ENCODE results near the gene ZNF407.

The ZNF407 gene

DNA sequence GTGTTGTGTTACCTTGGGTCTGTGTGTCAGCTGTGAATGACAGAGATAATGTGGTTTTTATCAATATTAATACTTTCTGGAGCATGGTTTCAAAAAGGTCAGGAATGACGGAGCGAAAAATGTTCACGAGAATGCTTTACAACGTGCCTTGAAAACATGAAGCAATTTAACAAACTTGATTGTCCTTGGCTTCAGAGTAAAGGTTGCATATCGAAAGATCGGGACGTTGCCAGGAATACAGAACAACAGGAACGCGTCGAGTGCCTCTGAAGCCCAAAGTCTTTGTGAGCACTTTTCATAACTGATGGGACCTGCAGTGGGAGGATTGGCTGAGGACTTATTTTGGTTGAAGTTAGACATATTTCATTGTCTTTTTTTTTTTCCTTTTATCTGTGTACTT, 206.1 kb downstream of the ZNF407 start:
- ATAC-seq (ENCODE audit: low read depth) (no peak), DNase-seq (ENCODE audit: low spot score) (no peak)
- Histone ChIP-seq H3K36me3 (ENCODE audit: low read depth) (no peaks in the 10 kb centered on the region), H3K4me3 (ENCODE audit: severe bottlenecking) (no peak overlapping the region), H3K27me3 (ENCODE audit: insufficient read depth, poor library complexity, severe bottlenecking) (no peaks in the 10 kb centered on the region), H3K9me3 (ENCODE audit: severe bottlenecking) (no peaks in the 10 kb centered on the region), H3K4me1 (ENCODE audit: insufficient read depth, poor library complexity, severe bottlenecking) (peaks cover 26% of the 10 kb centered on the region), H3K27ac (ENCODE audit: poor library complexity, severe bottlenecking) (no peak overlapping the region)
- TF ChIP-seq, protein P1, sequence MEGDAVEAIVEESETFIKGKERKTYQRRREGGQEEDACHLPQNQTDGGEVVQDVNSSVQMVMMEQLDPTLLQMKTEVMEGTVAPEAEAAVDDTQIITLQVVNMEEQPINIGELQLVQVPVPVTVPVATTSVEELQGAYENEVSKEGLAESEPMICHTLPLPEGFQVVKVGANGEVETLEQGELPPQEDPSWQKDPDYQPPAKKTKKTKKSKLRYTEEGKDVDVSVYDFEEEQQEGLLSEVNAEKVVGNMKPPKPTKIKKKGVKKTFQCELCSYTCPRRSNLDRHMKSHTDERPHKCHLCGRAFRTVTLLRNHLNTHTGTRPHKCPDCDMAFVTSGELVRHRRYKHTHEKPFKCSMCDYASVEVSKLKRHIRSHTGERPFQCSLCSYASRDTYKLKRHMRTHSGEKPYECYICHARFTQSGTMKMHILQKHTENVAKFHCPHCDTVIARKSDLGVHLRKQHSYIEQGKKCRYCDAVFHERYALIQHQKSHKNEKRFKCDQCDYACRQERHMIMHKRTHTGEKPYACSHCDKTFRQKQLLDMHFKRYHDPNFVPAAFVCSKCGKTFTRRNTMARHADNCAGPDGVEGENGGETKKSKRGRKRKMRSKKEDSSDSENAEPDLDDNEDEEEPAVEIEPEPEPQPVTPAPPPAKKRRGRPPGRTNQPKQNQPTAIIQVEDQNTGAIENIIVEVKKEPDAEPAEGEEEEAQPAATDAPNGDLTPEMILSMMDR (IDR thresholded peaks at IDR 0.05; ENCODE audit: poor library complexity, severe bottlenecking) = no peak

DNA sequence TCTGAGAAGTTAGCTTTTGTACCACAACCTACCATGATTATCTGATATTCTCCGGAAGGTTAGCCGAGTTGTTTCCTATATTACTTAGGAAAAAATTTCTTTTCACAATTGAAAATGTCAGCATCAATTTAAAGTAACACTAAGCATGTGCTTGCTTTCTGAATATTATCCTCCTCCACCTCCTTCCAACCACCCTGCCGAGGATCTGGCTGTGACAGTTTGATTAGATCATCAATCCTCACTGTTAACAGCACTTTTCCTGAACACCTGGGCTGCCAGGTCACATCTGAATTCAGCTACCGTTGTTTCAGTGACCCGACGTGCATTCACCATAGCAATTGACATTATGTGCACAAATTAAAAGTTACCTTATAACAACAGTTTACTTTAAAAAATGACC, 207.0 kb downstream of the ZNF407 start:
- no peak for ATAC-seq (ENCODE audit: low read depth)
- H3K27me3 ChIP-seq (ENCODE audit: insufficient read depth, poor library complexity, severe bottlenecking) = no peaks in the 10 kb centered on the region
- DNase-seq (ENCODE audit: low spot score) = no peak
- no peak overlapping the region for H3K27ac ChIP-seq (ENCODE audit: poor library complexity, severe bottlenecking)
- TF ChIP-seq, protein P1 (IDR thresholded peaks at IDR 0.05; ENCODE audit: poor library complexity, severe bottlenecking) = no peak
- H3K4me1 ChIP-seq (ENCODE audit: insufficient read depth, poor library complexity, severe bottlenecking) = peaks cover 26% of the 10 kb centered on the region
- no peaks in the 10 kb centered on the region for H3K9me3 ChIP-seq (ENCODE audit: severe bottlenecking)
- no peak overlapping the region for H3K4me3 ChIP-seq (ENCODE audit: severe bottlenecking)
- H3K36me3 ChIP-seq (ENCODE audit: low read depth) = no peaks in the 10 kb centered on the region

DNA sequence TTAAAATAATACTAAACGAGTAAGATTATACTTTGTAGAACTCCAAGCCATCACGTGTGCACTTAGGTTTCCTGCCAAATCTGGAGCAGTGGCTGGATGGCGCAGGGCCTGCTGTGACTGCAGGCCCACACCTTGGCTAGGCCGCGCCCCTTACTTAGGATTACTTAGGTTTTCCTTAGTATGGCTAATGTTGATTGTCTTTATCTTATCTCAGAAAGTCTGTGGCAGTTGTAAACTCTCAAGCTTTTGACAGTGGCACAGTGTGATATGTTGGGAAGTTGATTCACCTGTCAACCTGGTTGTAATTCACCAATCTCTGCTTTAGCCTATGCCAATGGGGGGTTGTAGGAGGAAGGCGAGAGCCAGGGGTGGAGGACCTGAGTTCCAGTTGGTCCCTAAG, 208.4 kb downstream of the ZNF407 start:
- H3K9me3 ChIP-seq (ENCODE audit: severe bottlenecking) = no peaks in the 10 kb centered on the region
- DNase-seq (ENCODE audit: low spot score) (no peak), ATAC-seq (ENCODE audit: low read depth) (peak; percentile 17; the same call in 2 of the 3 replicates)
- peaks cover 26% of the 10 kb centered on the region for H3K4me1 ChIP-seq (ENCODE audit: insufficient read depth, poor library complexity, severe bottlenecking)
- H3K27me3 ChIP-seq (ENCODE audit: insufficient read depth, poor library complexity, severe bottlenecking) = no peaks in the 10 kb centered on the region
- no peaks in the 10 kb centered on the region for H3K36me3 ChIP-seq (ENCODE audit: low read depth)
- H3K27ac ChIP-seq (ENCODE audit: poor library complexity, severe bottlenecking) = peak overlapping the region; percentile 80
- TF ChIP-seq, protein P1 (IDR thresholded peaks at IDR 0.05; ENCODE audit: poor library complexity, severe bottlenecking) = no peak
- no peak overlapping the region for H3K4me3 ChIP-seq (ENCODE audit: severe bottlenecking)

DNA sequence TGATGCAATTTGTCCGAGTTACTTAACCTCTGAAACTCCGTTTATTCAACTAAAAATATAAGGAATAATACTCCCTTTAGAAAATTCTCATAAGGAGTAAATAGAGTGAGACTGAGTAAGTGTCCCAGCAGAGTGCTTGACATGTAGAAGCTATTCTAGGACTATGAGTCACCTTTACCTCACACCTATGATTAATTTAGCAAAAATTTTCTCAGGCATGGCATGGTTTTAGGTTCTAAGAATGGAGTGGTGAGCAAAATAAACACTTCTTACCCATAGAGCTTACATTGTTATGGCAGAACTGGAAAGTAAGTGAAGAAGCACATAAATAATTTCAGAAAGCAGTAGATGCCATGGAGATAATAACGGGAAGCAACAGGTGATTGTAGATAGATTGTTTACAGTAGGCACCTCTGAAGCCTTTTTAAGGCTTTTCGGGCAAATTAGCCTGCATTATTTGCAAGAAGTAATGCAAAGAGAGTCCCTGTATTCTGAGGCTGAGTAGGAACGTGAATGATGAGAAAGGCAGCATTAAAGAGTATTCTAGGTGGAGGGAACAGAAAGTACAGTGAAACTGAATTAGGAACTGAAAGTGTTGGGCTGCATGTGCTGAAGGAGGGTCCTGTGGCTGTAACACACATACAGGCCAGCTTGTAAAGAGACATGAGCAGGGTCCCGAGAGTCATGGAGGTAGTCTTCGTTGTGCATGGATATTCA, 209.2 kb downstream of the ZNF407 start:
- H3K4me3 ChIP-seq (ENCODE audit: severe bottlenecking) = no peak overlapping the region
- no peaks in the 10 kb centered on the region for H3K9me3 ChIP-seq (ENCODE audit: severe bottlenecking)
- H3K36me3 ChIP-seq (ENCODE audit: low read depth) = no peaks in the 10 kb centered on the region
- ATAC-seq (ENCODE audit: low read depth) (peak; percentile 99), DNase-seq (ENCODE audit: low spot score) (no peak)
- H3K27ac ChIP-seq (ENCODE audit: poor library complexity, severe bottlenecking) = peak overlapping the region; percentile 80
- no peaks in the 10 kb centered on the region for H3K27me3 ChIP-seq (ENCODE audit: insufficient read depth, poor library complexity, severe bottlenecking)
- TF ChIP-seq, protein P1 (IDR thresholded peaks at IDR 0.05; ENCODE audit: poor library complexity, severe bottlenecking) = no peak
- peaks cover 26% of the 10 kb centered on the region for H3K4me1 ChIP-seq (ENCODE audit: insufficient read depth, poor library complexity, severe bottlenecking)

DNA sequence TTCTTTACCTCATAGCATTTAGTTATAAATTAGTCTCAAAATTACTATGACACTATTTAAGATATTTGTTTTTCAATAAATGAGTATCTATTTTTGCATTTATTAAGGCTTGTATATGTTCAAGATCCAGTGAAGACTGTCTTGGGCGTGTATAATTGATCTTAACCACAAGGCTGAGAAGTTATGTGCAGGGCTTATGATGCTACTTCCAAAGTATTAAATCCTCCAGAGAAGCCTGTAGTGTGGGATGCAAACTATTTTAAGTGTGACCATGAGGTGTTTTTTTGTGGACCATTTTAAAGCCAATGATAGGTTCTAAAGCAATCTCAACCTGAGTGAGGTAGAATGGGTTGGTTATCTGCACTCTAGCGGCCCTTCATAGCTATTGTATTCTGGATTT, 219.9 kb downstream of the ZNF407 start:
- no peak for DNase-seq (ENCODE audit: low spot score)
- Histone ChIP-seq H3K27ac (ENCODE audit: poor library complexity, severe bottlenecking) (no peak overlapping the region), H3K9me3 (ENCODE audit: severe bottlenecking) (no peaks in the 10 kb centered on the region), H3K27me3 (ENCODE audit: insufficient read depth, poor library complexity, severe bottlenecking) (no peaks in the 10 kb centered on the region), H3K36me3 (ENCODE audit: low read depth) (no peaks in the 10 kb centered on the region), H3K4me3 (ENCODE audit: severe bottlenecking) (no peak overlapping the region), H3K4me1 (ENCODE audit: insufficient read depth, poor library complexity, severe bottlenecking) (no peaks in the 10 kb centered on the region)
- no peak for ATAC-seq (ENCODE audit: low read depth)
- TF ChIP-seq, protein P1 (IDR thresholded peaks at IDR 0.05; ENCODE audit: poor library complexity, severe bottlenecking) = no peak

All from RWPE2 (cell line).